ENCODE measurements around the gene CERS6.

Gene CERS6

GRCh38 chr2:168470320-168471162 lies 14.5 kb downstream of the CERS6 start (continued):
- TF ChIP-seq HOXD13 (CRISPR knock-in tag; IDR thresholded peaks at IDR 0.05; ENCODE audit: borderline replicate concordance) (no peak), ZNF785 (tag by site-specific recombination; IDR thresholded peaks at IDR 0.05) (no peak), YY2 (tag by site-specific recombination; IDR thresholded peaks at IDR 0.05) (no peak), BCL11A (tag by site-specific recombination; IDR thresholded peaks at IDR 0.05; ENCODE audit: low read depth) (no peak), ZNF639 (tag by site-specific recombination; IDR thresholded peaks at IDR 0.05) (no peak), ZNF174 (tag by site-specific recombination; IDR thresholded peaks at IDR 0.05) (no peak), ZNF157 (tag by site-specific recombination; IDR thresholded peaks at IDR 0.05) (no peak), ZNF544 (tag by site-specific recombination; IDR thresholded peaks at IDR 0.05) (no peak), ZIC2 (tag by site-specific recombination; IDR thresholded peaks at IDR 0.05) (peak; percentile 75), ZNF843 (tag by site-specific recombination; IDR thresholded peaks at IDR 0.05) (peak; percentile 57; the same call in 1 of the 2 replicates), KLF16 (tag by site-specific recombination; IDR thresholded peaks at IDR 0.05) (no peak), ZNF169 (tag by site-specific recombination; IDR thresholded peaks at IDR 0.05) (no peak), ZNF488 (tag by site-specific recombination; IDR thresholded peaks at IDR 0.05) (no peak), ZNF626 (tag by site-specific recombination; IDR thresholded peaks at IDR 0.05) (no peak), ZNF112 (tag by site-specific recombination; IDR thresholded peaks at IDR 0.05) (no peak), OVOL3 (tag by site-specific recombination; IDR thresholded peaks at IDR 0.05) (no peak), ZBTB26 (tag by site-specific recombination; optimal IDR thresholded peaks at IDR 0.05) (no peak), ZNF514 (tag by site-specific recombination; IDR thresholded peaks at IDR 0.05) (no peak), ZFP3 (tag by site-specific recombination; IDR thresholded peaks at IDR 0.05; ENCODE audit: low read depth) (no peak), ZNF664 (tag by site-specific recombination; IDR thresholded peaks at IDR 0.05) (no peak), ZNF155 (tag by site-specific recombination; IDR thresholded peaks at IDR 0.05) (no peak), ZFP69B (tag by site-specific recombination; IDR thresholded peaks at IDR 0.05) (no peak), ZNF621 (tag by site-specific recombination; IDR thresholded peaks at IDR 0.05) (no peak), ZNF302 (tag by site-specific recombination; IDR thresholded peaks at IDR 0.05; ENCODE audit: low read depth) (no peak), ZNF560 (tag by site-specific recombination; IDR thresholded peaks at IDR 0.05; ENCODE audit: borderline replicate concordance) (no peak), SALL2 (tag by site-specific recombination; IDR thresholded peaks at IDR 0.05; ENCODE audit: borderline replicate concordance) (no peak), PRDM1 (tag by site-specific recombination; IDR thresholded peaks at IDR 0.05) (no peak)
- TF ChIP-seq, protein P1, sequence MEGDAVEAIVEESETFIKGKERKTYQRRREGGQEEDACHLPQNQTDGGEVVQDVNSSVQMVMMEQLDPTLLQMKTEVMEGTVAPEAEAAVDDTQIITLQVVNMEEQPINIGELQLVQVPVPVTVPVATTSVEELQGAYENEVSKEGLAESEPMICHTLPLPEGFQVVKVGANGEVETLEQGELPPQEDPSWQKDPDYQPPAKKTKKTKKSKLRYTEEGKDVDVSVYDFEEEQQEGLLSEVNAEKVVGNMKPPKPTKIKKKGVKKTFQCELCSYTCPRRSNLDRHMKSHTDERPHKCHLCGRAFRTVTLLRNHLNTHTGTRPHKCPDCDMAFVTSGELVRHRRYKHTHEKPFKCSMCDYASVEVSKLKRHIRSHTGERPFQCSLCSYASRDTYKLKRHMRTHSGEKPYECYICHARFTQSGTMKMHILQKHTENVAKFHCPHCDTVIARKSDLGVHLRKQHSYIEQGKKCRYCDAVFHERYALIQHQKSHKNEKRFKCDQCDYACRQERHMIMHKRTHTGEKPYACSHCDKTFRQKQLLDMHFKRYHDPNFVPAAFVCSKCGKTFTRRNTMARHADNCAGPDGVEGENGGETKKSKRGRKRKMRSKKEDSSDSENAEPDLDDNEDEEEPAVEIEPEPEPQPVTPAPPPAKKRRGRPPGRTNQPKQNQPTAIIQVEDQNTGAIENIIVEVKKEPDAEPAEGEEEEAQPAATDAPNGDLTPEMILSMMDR (tag by site-specific recombination; IDR thresholded peaks at IDR 0.05), result no peak
- TF ChIP-seq, protein P2, sequence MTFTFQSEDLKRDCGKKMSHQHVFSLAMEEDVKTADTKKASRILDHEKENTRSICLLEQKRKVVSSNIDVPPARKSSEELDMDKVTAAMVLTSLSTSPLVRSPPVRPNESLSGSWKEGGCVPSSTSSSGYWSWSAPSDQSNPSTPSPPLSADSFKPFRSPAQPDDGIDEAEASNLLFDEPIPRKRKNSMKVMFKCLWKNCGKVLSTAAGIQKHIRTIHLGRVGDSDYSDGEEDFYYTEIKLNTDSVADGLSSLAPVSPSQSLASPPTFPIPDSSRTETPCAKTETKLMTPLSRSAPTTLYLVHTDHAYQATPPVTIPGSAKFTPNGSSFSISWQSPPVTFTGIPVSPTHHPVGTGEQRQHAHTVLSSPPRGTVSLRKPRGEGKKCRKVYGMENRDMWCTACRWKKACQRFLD (tag by site-specific recombination; IDR thresholded peaks at IDR 0.05), result no peak
- TF ChIP-seq, protein P3, sequence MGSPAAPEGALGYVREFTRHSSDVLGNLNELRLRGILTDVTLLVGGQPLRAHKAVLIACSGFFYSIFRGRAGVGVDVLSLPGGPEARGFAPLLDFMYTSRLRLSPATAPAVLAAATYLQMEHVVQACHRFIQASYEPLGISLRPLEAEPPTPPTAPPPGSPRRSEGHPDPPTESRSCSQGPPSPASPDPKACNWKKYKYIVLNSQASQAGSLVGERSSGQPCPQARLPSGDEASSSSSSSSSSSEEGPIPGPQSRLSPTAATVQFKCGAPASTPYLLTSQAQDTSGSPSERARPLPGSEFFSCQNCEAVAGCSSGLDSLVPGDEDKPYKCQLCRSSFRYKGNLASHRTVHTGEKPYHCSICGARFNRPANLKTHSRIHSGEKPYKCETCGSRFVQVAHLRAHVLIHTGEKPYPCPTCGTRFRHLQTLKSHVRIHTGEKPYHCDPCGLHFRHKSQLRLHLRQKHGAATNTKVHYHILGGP (tag by site-specific recombination; IDR thresholded peaks at IDR 0.05), result no peak
- TF ChIP-seq, protein P4, sequence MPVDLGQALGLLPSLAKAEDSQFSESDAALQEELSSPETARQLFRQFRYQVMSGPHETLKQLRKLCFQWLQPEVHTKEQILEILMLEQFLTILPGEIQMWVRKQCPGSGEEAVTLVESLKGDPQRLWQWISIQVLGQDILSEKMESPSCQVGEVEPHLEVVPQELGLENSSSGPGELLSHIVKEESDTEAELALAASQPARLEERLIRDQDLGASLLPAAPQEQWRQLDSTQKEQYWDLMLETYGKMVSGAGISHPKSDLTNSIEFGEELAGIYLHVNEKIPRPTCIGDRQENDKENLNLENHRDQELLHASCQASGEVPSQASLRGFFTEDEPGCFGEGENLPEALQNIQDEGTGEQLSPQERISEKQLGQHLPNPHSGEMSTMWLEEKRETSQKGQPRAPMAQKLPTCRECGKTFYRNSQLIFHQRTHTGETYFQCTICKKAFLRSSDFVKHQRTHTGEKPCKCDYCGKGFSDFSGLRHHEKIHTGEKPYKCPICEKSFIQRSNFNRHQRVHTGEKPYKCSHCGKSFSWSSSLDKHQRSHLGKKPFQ (tag by site-specific recombination; IDR thresholded peaks at IDR 0.05), result no peak
